CD4-positive, alpha-beta T cell treated with Interleukin-6 for 4 hours (primary cell): ENCODE results near the gene IL12A.

Experiments used
- DNase-seq: peaks from one replicate; pipeline ENCODE4 v3.0.0-alpha.2; 2020; ENCODE audit warnings: mixed read lengths

IL12A gene

GRCh38 chr3:160038862-160039562, 50.4 kb downstream of the IL12A start:
- no peak for DNase-seq

GRCh38 chr3:160040181-160040580, 51.5 kb downstream of the IL12A start:
- no peak for DNase-seq

GRCh38 chr3:160041465-160041864, 52.8 kb downstream of the IL12A start:
- no peak for DNase-seq

- no peak for DNase-seq
Observed at GRCh38 chr3:160044121-160044520, 55.5 kb downstream of the IL12A start.
